HL-60 (cell line): ENCODE measurements around the gene DIO1.

Source experiments
- CTCF ChIP-seq: IDR thresholded peaks from one replicate; pipeline ENCODE4 v1.5.1; 2011; ENCODE audit warnings: low read length, control low read depth, inconsistent platforms; ENCODE audit not compliant: insufficient read depth
- GABPA ChIP-seq: IDR thresholded peaks from 2 replicates; pipeline ENCODE4 v1.6.1; 2012; ENCODE audit warnings: low read depth
- POLR2AphosphoS5 ChIP-seq: IDR thresholded peaks from 2 replicates; pipeline ENCODE4 v1.6.1; 2012; ENCODE audit warnings: low read depth
- TF ChIP-seq, protein P1 (sequence below): IDR thresholded peaks from 2 replicates; pipeline ENCODE4 v1.6.1; 2012; ENCODE audit warnings: low read depth; ENCODE audit not compliant: insufficient replicate concordance

GRCh38 chr1:53905509-53905908 lies 11.5 kb downstream of the DIO1 start:
- TF ChIP-seq POLR2AphosphoS5 (no peak), CTCF (no peak), GABPA (no peak)
- TF ChIP-seq, protein P1, sequence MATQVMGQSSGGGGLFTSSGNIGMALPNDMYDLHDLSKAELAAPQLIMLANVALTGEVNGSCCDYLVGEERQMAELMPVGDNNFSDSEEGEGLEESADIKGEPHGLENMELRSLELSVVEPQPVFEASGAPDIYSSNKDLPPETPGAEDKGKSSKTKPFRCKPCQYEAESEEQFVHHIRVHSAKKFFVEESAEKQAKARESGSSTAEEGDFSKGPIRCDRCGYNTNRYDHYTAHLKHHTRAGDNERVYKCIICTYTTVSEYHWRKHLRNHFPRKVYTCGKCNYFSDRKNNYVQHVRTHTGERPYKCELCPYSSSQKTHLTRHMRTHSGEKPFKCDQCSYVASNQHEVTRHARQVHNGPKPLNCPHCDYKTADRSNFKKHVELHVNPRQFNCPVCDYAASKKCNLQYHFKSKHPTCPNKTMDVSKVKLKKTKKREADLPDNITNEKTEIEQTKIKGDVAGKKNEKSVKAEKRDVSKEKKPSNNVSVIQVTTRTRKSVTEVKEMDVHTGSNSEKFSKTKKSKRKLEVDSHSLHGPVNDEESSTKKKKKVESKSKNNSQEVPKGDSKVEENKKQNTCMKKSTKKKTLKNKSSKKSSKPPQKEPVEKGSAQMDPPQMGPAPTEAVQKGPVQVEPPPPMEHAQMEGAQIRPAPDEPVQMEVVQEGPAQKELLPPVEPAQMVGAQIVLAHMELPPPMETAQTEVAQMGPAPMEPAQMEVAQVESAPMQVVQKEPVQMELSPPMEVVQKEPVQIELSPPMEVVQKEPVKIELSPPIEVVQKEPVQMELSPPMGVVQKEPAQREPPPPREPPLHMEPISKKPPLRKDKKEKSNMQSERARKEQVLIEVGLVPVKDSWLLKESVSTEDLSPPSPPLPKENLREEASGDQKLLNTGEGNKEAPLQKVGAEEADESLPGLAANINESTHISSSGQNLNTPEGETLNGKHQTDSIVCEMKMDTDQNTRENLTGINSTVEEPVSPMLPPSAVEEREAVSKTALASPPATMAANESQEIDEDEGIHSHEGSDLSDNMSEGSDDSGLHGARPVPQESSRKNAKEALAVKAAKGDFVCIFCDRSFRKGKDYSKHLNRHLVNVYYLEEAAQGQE = no peak
